Activated CD8-positive, alpha-beta T cell treated with anti-CD3 and anti-CD28 coated beads for 36 hours (primary cell): Measurements from ENCODE around the gene PDXK. TPM values are rescaled to one million over a fixed set of nuclear protein-coding genes. Genes with fewer than 3 reads are reported as not detected.

ENCODE experiments used
- ATAC-seq: fragments of 200-7000 bp; cut with Tn5 transposase; one replicate; pipeline ENCODE4 v1.10.0; 2021; ENCODE audit warnings: mild to moderate bottlenecking, moderate library complexity
- CTCF ChIA-PET: fragments of 350-600 bp; sonication (Branson Sonifier 250); formaldehyde crosslinking; loops from one replicate; lab custom pipeline; 2021; ENCODE audit warnings: antibody characterized with exemption; lab: Charles Lee
- POLR2A ChIA-PET: fragments of 350-600 bp; sonication (Branson Sonifier 250); formaldehyde crosslinking; loops from one replicate; lab custom pipeline; 2021; ENCODE audit warnings: antibody characterized with exemption; lab: Charles Lee
- DNase-seq: peaks from one replicate; pipeline ENCODE4 v3.0.0-alpha.2; 2020
- H3K27ac Mint-ChIP-seq: one replicate; pipeline ENCODE4 v1.8.0; 2021; ENCODE audit warnings: mild to moderate bottlenecking, mixed read lengths
- H3K27me3 Mint-ChIP-seq: one replicate; pipeline ENCODE4 v1.8.0; 2021; ENCODE audit warnings: mixed read lengths
- H3K36me3 Mint-ChIP-seq: one replicate; pipeline ENCODE4 v1.8.0; 2021; ENCODE audit warnings: low read depth, mixed read lengths
- H3K4me1 Mint-ChIP-seq: one replicate; pipeline ENCODE4 v1.8.0; 2021; ENCODE audit warnings: low read depth, mixed read lengths
- H3K4me3 Mint-ChIP-seq: one replicate; pipeline ENCODE4 v1.8.0; 2021; ENCODE audit warnings: mild to moderate bottlenecking, moderate library complexity, mixed read lengths
- H3K9me3 Mint-ChIP-seq: one replicate; pipeline ENCODE4 v1.8.0; 2021; ENCODE audit warnings: mixed read lengths
- CTCF ChIP-seq: fragments of 200-600 bp; IDR thresholded peaks from one replicate; pipeline ENCODE4 v1.8.0; 2022; ENCODE audit warnings: antibody characterized with exemption, mild to moderate bottlenecking
- intact Hi-C: fragments of 100-400 bp; cut with micrococcal nuclease; formaldehyde crosslinking; loops from one replicate; pipeline ENCODE4 v1.10.0; 2022
- total RNA-seq, 2 experiments: library from RNA; stranded (reverse); gene quantifications; one replicate each; pipeline ENCODE4 v1.2.3, GENCODE V29; 2021

PDXK gene
- total RNA-seq, 2 experiments from 2014 or later = 118 to 122 TPM

DNA sequence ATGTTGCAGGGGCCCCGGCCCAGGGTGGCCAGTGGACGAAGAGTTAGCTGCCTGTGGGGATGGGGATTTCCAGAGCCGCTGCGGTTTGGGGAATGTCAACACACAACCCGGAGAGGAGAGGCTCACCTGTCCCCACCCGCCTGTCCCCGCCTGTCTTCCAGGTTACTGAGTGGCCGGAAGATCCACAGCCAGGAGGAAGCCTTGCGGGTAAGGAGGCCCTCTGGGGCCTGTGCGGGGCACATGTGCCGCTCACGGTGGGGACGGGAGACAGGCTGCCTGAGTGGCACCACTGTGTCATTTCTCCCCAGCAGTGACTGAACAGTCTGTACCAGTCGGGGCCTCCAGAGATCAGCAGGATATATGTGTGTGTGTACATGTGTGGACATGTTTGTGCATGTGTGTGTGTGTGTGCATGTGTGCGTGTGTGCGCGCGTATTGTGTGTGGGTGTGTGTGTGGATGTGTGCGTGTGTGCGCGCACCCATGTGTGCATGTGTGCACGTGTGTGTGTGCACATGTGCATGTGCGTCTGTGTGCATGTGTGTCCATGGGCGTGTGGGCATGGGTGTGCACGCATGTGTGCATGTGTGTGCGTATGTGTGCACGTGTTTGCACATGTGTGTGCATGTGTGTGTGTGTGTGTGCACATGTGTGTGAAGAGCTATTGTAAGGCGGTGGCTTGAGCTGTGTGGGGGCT lies 31.6 kb downstream of the PDXK start:
- Mint-ChIP-seq H3K27ac (no peak overlapping the region), H3K27me3 (no peaks in the 10 kb centered on the region), H3K9me3 (no peaks in the 10 kb centered on the region), H3K36me3 (peaks cover 20% of the 10 kb centered on the region), H3K4me1 (no peaks in the 10 kb centered on the region), H3K4me3 (no peak overlapping the region)
- POLR2A ChIA-PET = no interaction called here
- DNase-seq (no peak), ATAC-seq (no peak)
- intact Hi-C loops = no loop called here
- CTCF ChIA-PET = no interaction called here
- no peak for TF ChIP-seq CTCF

DNA sequence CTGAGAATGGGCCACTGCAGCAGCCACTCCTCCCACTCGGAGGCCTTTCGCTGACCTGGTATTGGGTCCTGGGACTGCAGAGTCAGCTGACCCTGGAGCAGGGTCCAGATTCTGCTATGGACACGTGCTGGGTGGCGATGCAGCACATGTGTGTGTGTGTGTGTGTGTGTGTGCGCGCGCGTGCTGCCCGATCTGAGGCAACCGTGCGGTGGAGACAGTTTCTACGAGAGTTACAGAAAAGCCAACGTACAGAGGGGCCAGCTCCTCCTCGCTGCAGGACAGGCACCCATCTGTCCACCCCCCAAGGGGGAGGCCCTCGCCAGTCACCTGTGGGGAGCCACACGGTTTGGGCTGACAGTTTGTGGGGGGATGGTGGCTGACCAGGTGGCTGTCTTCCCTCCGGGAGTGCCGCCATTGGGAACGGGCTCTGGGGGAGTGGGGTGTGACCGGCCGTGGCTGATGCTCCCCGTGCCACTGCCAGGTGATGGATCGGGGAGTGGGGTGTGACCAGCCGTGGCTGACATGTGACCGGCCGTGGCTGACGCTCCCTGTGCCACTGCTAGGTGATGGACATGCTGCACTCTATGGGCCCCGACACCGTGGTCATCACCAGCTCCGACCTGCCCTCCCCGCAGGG lies 33.1 kb downstream of the PDXK start:
- intact Hi-C loops = no loop called here
- DNase-seq (no peak), ATAC-seq (no peak)
- Mint-ChIP-seq H3K9me3 (no peaks in the 10 kb centered on the region), H3K4me3 (no peak overlapping the region), H3K27me3 (no peaks in the 10 kb centered on the region), H3K4me1 (no peaks in the 10 kb centered on the region), H3K27ac (no peak overlapping the region), H3K36me3 (peaks cover 19% of the 10 kb centered on the region)
- TF ChIP-seq CTCF = no peak
- CTCF ChIA-PET = no interaction called here
- POLR2A ChIA-PET = no interaction called here

GRCh38 chr21:43752758-43753438 lies 34.0 kb downstream of the PDXK start:
- Mint-ChIP-seq H3K27ac (no peak overlapping the region), H3K4me1 (no peaks in the 10 kb centered on the region), H3K27me3 (no peaks in the 10 kb centered on the region), H3K36me3 (peaks cover 19% of the 10 kb centered on the region), H3K9me3 (no peaks in the 10 kb centered on the region), H3K4me3 (no peak overlapping the region)
- CTCF ChIA-PET = no interaction called here
- POLR2A ChIA-PET = no interaction called here
- no peak for DNase-seq
- intact Hi-C loops = no loop called here
- no peak for ATAC-seq
- TF ChIP-seq CTCF = no peak

DNA sequence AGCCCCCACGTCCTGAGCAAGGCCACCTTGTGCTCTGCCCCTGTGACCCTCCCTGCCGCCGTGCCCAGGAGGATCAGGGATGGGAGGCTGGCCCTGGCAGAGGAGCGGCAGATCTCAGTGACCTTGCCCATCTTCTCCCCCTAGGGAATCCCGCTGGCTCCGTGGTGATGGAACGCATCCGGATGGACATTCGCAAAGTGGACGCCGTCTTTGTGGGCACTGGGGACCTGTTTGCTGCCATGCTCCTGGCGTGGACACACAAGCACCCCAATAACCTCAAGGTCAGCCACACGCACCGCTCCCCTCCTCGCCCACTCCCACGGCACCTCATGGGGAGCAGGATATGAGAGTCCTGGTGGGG lies 34.5 kb downstream of the PDXK start:
- no peak for DNase-seq
- ChIA-PET CTCF (no interaction called here), POLR2A (interaction anchor here (0.6 kb wide), 1 partner anchor 94 kb away, joined by 3 read pairs; no protein-coding TSS in a partner anchor)
- H3K4me1 Mint-ChIP-seq = no peaks in the 10 kb centered on the region
- peaks cover 19% of the 10 kb centered on the region for H3K36me3 Mint-ChIP-seq
- no peaks in the 10 kb centered on the region for H3K27me3 Mint-ChIP-seq
- no peak for TF ChIP-seq CTCF
- no peak for ATAC-seq
- no peak overlapping the region for H3K4me3 Mint-ChIP-seq
- intact Hi-C loops = no loop called here
- H3K9me3 Mint-ChIP-seq = no peaks in the 10 kb centered on the region
- no peak overlapping the region for H3K27ac Mint-ChIP-seq
